ENCODE data around the gene HIGD1A. TPM values are rescaled to one million over a fixed set of nuclear protein-coding genes. Genes with fewer than 3 reads are reported as not detected.

HIGD1A gene
- polyA plus RNA-seq, 1 donor (not counting 4 experiments of a cell fraction or from before 2014, with no cell fraction given), result 443 TPM

DNA sequence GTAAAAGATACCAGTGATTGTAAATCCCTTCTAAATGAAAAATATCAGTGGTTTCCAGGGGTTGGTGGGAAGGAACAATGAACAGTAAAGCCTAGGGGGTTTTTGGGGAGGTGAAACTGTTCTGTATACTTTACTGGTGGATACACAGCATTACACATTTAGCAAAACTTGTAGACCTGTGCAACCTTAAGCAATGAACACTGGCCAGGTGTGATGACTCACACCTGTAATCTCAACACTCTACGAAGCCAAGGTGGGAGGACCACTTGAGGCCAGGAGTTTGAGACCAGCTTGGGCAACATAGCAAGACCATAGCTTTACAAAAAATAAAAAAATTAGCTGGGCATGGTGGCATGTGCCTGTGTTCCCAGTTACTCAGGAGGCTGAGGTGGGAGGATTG, 33.0 kb downstream of the HIGD1A start:
- DNase-seq (ENCODE audit: low read depth, low spot score), result no peak
- dilution Hi-C loops (cut with MboI; ENCODE audit: extremely low pct_ligation_motif_present, low sequenced_read_pairs), result no loop called here
- no peak overlapping the region for H3K4me3 ChIP-seq (ENCODE audit: control insufficient read depth in 2 of 3, extremely low read depth in 1 of 3, insufficient read depth in 2 of 3, low read depth in 1 of 3, low read length in 3 of 3)

DNA sequence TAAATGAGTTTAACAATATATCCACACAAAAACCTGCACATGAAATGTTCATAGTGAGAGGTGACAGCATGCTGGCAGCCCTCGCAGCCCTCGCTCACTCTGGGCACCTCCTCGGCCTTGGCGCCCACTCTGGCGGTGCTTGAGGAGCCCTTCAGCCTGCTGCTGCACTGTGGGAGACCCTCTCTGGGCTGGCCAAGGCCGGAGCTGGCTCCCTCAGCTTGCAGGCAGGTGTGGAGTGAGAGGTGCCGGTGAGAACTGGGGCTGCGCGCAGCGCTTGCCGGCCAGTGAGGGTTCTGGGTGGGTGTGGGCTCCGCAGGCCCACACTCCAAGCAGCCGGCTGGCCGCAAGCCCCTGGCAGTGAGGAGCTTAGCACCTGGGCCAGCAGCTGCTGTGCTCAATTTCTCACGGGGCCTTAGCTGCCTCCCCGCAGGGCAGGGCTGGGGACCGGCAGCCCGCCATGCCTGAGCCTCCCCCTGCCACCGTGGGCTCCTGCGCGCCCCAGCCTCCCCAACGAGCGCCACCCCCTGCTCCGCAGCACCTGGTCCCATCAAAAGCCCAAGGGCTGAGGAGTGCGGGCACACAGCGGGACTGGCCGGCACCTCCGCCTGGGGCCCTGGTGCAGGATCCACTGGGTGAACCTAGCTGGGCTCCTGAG, 34.7 kb downstream of the HIGD1A start:
- Histone ChIP-seq H3K79me2 (ENCODE audit: control insufficient read depth, insufficient read depth, low read length) (no peaks in the 10 kb centered on the region), H3K4me2 (ENCODE audit: control insufficient read depth, extremely low read depth, insufficient read depth, low read depth, low read length) (no peak overlapping the region), H3K4me1 (ENCODE audit: control insufficient read depth, extremely low read depth, insufficient read depth, low read length) (peaks cover 3% of the 10 kb centered on the region), H3K9me1 (ENCODE audit: control insufficient read depth, extremely low read depth, insufficient read depth, low read length) (no peaks in the 10 kb centered on the region), H3K9ac (ENCODE audit: control insufficient read depth, extremely low read depth, insufficient read depth, low read length) (no peak overlapping the region), H3K9me3 (ENCODE audit: control insufficient read depth, low read depth, low read length) (no peaks in the 10 kb centered on the region), H3K27me3 (ENCODE audit: control insufficient read depth, extremely low read depth, insufficient read depth, low read length) (no peaks in the 10 kb centered on the region), H3K4me3 (ENCODE audit: control insufficient read depth in 2 of 3, extremely low read depth in 1 of 3, insufficient read depth in 2 of 3, low read depth in 1 of 3, low read length in 3 of 3) (no peak overlapping the region), H4K20me1 (ENCODE audit: control insufficient read depth, extremely low read depth, insufficient read depth, low read length) (no peaks in the 10 kb centered on the region), H3K27ac (ENCODE audit: control insufficient read depth, insufficient read depth, low read length) (no peak overlapping the region), H3K36me3 (ENCODE audit: control insufficient read depth in 2 of 2, extremely low read depth in 1 of 2, insufficient read depth in 2 of 2, low read length in 2 of 2) (no peaks in the 10 kb centered on the region), H2AFZ (ENCODE audit: control insufficient read depth, low read length) (no peak overlapping the region)
- DNase-seq (ENCODE audit: low read depth, low spot score) (no peak), FAIRE-seq (no peak)
- TF ChIP-seq EZH2 (IDR thresholded peaks at IDR 0.05; ENCODE audit: low read length), result no peak
- no peak for TF ChIP-seq CTCF (optimal IDR thresholded peaks at IDR 0.05 in 1 of 3, IDR thresholded peaks at IDR 0.05 in 1 of 3, conservative IDR thresholded peaks at IDR 0.05 in 1 of 3; ENCODE audit: extremely low read depth in 1 of 3, insufficient read depth in 2 of 3, low read length in 3 of 3)
- dilution Hi-C loops (cut with MboI; ENCODE audit: extremely low pct_ligation_motif_present, low sequenced_read_pairs), result no loop called here

More for the DNA sequence above, 33.0 kb downstream of the HIGD1A start:
- H3K79me2 ChIP-seq (ENCODE audit: control insufficient read depth, insufficient read depth, low read length), result no peaks in the 10 kb centered on the region
- peaks cover 3% of the 10 kb centered on the region for H3K4me1 ChIP-seq (ENCODE audit: control insufficient read depth, extremely low read depth, insufficient read depth, low read length)
- no peaks in the 10 kb centered on the region for H3K9me1 ChIP-seq (ENCODE audit: control insufficient read depth, extremely low read depth, insufficient read depth, low read length)
- no peak overlapping the region for H2AFZ ChIP-seq (ENCODE audit: control insufficient read depth, low read length)
- TF ChIP-seq EZH2 (IDR thresholded peaks at IDR 0.05; ENCODE audit: low read length) (no peak), CTCF (optimal IDR thresholded peaks at IDR 0.05 in 1 of 3, IDR thresholded peaks at IDR 0.05 in 1 of 3, conservative IDR thresholded peaks at IDR 0.05 in 1 of 3; ENCODE audit: extremely low read depth in 1 of 3, insufficient read depth in 2 of 3, low read length in 3 of 3) (no peak)
- H4K20me1 ChIP-seq (ENCODE audit: control insufficient read depth, extremely low read depth, insufficient read depth, low read length), result no peaks in the 10 kb centered on the region
- no peak overlapping the region for H3K4me2 ChIP-seq (ENCODE audit: control insufficient read depth, extremely low read depth, insufficient read depth, low read depth, low read length)
- no peaks in the 10 kb centered on the region for H3K9me3 ChIP-seq (ENCODE audit: control insufficient read depth, low read depth, low read length)
- no peak overlapping the region for H3K27ac ChIP-seq (ENCODE audit: control insufficient read depth, insufficient read depth, low read length)
- no peak overlapping the region for H3K9ac ChIP-seq (ENCODE audit: control insufficient read depth, extremely low read depth, insufficient read depth, low read length)
- no peak for FAIRE-seq
- no peaks in the 10 kb centered on the region for H3K27me3 ChIP-seq (ENCODE audit: control insufficient read depth, extremely low read depth, insufficient read depth, low read length)
- no peaks in the 10 kb centered on the region for H3K36me3 ChIP-seq (ENCODE audit: control insufficient read depth in 2 of 2, extremely low read depth in 1 of 2, insufficient read depth in 2 of 2, low read length in 2 of 2)
